GM18517 (cell line): ENCODE data around the gene HSPG2.
"Not testable (repeated sequence)": the region's sequence is repeated elsewhere in the genome, so short reads cannot be mapped to it uniquely, and the experiment has no call there.

Experiments used
- ATAC-seq: cut with Tn5 transposase; IDR thresholded peaks from one replicate; pipeline ENCODE4 v1.9.1; 2021; ENCODE audit warnings: mild to moderate bottlenecking, moderate library complexity; ENCODE audit not compliant: unreplicated experiment

The HSPG2 gene

DNA sequence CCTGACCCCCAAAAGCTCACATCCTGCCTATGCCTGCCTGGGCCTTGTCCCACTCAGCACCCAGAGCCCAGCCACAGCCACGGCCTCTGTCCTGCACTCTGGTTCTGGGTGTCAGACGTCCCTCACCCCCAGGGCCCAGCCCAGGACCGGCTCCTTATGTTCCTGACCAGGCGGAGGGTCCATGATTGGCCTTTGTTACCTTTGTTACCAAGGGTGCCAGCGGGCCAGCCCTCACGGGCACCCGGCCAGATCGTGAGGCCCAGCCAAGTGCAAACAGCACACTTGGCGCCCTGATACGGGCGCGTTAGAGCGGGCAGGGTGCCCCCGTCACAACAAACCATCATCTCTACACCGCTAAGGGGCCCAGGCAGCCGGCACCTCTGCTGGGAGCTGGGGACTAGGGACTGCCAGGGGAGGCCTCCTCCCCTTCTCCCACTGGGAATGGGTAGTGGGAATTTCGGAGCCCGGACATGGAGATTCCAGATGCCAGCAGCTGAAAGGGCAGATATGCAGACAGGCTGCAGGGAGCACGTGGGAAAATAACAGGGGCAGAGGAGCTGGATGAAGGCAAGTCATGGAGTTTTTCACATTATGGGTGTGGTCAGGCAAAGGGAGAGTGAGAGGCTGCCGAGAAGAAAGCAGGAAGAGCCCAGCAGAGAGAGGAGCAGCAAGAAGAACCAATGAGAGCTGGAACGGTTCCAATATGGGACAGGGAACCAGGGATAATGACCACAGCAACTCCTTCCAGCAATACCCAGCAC is 22.1 kb downstream of the HSPG2 start:
- no peak for ATAC-seq

DNA sequence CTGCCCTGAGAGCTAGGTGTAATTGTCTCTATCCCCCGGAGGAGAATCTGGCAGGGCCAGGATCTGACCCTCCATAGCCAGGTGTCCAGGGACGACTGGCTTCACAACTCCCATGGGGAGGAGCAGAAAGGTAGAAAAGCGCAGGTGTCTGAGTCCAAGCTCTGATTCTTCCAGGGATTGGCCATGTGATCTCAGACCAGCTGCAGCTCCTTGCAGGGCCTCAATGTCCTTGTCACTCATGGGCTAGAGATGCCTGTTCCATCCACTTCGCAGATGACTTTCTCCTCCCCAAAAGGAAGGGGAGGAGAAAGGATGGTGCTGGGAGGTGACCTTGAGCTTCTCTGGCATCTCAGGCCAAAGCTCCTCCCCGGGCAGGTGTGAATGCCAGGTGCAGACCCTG is 22.7 kb downstream of the HSPG2 start:
- no peak for ATAC-seq

DNA sequence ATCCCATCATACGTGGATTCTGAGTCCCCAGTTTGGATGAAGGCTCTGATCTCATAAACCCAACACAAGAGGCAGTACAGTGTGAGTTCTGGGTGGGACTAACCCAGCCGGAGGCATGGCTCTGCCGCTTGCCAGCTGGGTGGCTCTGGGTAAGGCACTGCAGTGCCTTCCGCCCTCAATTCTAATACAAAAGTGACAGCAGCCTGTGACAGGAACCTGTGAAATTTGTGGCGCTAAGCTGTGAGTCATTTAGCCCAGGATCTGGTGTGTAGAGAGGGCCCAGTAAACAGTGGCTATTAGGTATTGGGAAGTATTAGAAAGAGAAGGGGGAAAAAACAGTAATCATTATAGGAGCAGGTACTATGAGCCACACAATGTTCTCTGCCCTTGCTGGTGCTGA is 23.3 kb downstream of the HSPG2 start:
- ATAC-seq, result no peak

DNA sequence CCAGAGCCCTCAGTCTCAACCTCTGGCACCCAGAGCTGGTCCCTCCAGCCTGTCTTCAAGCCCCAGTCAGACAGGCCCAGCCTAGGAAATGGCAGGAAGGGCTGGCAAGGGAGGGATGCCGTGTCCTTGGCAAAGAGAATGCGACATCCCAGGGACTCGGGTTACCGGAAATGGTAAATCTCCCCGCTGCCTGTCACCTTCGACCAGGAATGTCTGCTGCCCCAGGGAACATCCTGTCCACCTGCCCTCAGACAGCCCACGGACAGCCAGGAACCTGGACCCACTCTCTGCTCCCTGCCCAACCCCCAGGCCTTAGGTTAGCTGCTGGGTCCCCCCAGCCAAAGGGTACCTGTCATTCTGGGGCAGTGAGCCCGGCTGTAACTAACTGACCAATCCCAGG is 23.9 kb downstream of the HSPG2 start:
- no peak for ATAC-seq

DNA sequence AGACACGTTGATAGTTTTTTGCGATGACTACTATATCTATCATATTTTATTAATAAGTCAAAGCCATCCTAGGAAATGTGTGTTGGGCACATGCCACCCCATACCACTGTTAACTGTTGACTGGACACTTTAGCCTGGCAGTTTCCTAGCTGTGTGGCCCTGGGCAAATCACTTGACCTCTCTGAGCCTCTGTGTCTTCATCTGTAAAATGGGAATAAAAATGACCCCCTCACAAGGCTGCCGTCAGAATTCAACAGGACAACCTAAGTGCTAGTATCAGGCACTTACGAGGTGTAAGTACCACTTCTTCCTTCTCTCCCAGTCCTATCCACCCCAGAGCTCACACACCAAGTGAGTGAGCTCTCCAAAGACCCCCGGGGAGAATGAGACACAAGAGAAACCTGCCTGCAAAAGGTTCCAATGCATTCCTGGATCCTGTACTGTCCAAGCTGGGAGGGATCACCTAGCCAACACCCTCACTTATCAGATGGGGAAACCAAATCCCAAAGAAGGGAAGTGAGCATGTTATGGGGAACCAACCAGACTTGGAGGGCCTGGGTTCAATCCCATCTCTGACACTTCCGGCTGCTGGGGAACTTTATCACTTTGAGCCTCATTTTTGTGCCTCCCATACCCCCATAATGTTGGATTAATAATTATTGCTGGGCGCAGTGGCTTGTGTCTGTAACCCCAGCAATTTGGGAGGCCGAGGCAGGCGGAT is 24.9 kb downstream of the HSPG2 start:
- no peak for ATAC-seq

DNA sequence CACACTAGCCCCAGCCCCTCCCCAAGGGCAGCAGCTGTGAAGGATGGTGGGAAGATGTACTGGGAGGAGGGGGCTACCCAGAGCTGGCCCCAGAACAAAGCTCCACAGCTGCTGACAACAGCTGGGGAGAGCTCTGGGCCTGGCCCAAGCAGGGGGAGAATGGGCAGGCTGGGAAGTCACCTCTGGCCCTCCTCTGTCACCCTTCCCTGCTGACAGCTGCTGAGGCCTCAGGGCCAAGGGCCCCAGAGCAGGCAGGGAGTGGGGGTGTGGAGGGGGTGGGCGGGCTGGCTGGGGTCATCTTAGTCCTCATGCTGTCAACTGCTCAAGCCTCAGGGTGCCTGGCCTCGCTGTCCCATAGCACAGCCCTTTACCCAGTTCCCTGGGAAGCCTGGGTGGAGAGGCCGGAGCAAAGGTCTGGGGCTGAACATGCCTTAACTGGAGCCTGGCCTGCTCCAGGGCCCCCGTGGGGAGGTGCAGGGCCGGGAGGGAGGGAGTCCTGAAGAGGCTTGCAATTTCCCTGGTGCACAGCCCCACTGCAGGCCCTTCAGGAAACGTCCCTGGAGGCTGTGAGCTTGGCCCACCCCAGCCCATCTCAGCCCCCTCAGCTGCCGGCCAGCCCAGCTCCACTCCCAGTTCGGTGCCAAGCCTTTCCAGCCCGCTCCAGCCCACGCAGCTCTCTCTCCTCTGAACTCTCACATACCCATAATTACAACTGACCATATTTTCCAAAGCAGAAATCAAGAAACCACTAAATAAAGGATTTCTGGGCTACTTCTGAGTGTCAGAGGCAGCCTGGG is 25.7 kb downstream of the HSPG2 start:
- ATAC-seq, result no peak

DNA sequence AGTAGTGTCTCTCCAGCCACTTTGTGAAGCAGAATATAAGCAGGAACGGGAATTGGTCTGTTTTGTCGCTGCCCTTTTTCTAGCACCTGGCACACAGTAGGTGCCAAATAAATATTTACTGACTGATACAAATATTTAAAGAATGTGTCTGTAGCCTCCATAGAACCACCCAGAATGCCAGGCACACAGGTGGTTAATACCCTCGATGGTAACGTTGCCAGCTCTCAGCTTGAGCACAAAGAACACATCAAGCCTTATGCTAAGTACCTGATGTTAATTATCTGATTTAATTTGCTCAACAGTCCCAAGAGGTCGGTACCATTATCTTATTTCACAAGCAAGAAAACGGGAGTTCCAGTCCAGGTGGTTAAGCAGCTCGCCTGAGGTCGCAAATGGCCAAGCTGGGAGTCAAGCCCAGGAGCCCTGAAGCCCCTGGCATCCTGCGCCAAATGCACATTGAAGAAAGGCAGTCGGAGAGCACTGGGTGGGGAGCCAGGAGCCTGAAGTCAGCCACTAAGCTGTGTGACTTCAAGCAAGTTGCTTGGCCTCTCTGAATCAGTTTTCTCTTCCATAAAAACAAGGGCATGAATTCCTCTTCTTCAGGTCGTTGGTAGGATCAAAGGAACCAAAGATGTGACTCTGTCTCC is 26.4 kb downstream of the HSPG2 start:
- no peak for ATAC-seq

DNA sequence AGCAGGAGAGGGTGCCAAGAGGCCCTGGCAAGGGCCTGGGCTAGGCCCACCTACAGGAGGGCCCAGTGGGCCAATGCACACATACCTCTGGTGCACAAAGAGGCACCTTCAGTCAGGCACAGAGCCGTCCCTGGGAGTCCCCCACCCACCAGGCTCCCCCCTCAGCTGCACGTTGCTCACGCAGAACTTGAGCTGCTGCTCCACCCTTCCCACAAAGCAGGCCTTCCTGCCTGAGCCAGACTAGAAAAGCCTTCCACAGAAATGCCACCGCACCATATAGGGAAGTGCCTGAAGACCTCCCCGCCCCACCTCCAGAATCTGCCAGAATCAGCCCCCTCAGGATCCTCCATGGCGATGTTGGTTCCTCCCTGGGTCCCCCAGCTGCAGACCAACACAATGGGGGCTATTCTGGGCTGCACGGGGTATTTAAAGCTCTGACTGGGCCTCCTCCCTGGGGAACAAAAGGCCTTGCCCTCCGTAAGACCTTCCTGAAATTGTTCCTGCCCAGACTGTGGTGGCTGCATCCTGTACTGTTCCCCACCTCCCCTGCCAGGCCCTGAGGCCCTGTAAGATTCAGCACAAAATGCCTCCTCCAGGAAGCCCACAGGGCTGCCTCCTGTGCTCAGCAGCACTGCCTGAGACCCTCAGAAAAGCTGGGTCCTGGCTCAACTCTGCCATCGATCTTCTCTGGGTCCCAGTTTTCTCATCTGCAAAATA is 27.2 kb downstream of the HSPG2 start:
- no peak for ATAC-seq

DNA sequence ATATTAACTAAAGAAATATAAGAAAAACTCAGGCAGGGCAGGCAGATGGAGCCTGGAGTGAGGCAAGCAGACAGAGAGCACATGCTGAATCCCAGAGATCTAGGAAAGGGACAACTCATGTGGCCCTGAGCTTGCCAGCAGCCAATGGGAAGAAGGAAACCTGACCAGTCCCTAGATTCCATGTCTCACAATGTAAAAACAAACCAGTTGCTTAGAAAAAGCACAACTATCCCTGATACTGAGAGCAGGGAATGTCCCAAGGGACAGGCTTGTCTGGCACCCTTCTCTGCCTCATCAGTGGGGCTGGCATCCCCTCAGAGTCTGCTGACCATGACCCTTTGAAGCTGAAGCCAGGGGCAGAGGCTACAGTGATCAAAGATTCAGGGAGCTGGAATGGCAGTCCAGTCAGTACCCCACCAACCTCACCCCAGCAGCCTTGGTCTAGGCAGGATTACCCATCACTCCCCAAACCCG is 27.8 kb downstream of the HSPG2 start:
- no peak for ATAC-seq

DNA sequence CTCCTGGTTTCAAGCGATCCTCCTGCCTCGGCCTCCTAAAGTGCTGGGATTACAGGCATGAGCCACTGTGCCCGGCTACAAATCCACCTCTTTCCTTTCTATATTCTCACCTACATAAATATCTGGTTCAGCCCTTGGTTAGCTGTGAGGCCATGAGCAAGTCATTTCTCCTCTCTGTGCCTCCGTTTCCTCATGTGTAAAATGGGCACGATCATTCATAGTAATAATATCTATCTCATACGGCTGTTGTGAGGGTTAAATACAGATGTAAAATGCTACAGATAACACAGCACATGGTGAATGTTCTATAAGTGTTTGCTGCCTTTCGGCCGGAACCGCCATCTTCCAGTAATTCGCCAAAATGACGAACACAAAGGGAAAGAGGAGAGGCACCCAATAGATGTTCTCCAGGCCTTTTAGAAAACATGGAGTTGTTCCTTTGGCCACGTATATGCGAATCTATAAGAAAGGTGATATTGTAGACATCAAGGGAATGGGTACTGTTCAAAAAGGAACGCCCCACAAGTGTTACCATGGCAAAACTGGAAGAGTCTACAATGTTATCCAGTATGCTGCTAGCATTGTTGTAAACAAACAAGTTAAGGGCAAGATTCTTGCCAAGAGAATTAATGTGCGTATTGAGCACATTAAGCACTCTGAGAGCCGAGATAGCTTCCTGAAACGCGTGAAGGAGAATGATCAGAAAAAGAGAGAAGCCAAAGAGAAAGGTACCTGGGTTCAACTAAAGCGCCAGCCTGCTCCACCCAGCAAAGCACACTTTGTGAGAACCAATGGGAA is 29.2 kb downstream of the HSPG2 start:
- ATAC-seq, result not testable (repeated sequence)

DNA sequence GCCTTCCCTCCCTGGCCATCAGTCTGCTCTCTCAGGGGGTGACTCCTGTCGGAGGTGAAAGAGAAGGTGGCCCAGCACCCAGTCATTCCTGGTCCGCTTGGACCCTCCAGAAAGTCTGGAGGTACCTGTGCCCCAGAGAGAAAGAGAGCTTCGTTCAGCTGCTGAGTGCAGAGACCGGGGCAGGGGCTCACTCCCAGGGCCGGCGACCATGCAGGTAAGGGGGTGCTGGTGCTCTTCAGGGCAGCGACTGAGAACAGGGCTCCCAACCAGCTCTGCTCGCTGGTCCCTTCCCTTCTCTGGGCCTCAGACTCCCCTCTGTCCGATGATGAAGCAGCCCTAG is 30.1 kb downstream of the HSPG2 start:
- no peak for ATAC-seq

DNA sequence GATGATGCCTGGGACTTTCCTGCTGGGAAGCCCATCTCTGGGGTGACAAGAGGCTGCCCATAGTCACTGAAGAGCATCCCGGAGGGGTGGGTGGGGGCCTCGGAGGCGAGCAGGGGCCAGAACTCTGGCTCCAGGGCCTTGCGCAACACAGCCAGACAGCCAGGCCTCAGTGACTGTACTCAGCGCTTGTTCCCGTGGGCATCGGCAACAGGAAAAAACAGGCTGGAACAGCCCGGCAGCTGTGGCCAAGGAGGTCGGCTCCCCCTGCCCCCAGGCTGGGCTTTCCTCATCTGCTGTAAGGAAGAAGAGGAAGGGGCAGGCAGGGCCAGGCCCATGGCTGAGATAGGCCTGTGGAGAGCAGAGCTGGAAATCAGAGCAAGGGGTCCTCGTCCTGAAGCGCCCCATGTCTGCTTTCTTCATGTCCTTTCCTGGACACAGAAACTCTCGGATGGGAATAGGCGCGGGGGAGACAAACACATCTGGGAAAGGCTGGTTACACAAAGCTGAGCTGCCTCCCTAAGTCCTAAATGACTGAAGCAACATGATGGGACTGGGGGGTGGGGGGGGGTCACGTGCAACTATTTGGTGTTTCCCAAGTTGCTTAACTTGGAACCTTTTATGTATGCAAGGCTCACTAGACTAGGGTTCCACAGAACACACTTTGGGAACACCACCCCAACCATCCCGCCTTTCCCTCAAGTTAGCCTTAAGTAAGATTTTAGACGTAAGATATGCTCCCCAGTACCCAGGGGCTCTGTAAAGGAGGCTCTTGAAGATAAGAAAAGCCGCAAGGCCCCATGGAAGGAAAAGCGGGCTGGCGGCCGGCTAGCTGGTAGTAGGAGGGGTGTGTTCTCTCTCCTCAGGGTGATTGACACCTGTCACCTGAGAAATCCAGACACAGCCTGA is 30.7 kb downstream of the HSPG2 start:
- no peak for ATAC-seq

DNA sequence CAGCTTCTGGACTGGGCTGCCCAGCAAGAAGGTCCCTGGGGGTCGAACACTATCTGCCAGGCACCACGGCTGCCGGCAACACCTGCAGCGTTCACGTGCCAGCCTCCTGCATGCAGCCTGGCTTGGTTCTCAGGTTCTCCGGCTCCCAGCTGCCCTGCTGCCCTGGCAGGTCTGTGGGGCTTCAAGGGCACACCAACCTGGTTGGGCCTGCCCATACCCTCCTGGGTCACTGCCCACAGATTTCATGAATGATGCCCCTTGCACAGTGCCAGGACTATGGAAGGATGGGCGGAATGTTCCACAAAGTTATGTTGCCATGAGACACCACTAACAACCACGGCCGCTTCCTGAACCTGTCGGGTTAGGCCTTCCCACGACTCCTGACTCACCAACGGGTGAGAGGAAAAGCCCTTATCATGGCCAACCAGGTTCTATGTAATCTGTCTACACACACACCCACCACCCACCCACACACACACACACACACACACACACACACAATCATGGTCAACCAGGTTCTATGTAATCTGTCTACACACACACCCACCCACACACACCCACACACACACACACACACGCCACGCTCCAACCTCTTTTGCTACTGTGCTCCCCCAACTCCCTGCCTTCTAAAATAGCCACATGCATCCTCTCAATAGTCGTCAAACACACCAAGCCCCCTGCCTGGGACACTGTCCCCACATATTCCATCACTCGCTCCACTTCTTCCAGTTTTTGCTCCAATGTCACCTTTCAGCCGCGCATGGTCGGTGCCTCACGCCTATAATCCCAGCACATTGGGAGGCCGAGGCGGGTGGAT is 32.2 kb downstream of the HSPG2 start:
- ATAC-seq, result no peak

DNA sequence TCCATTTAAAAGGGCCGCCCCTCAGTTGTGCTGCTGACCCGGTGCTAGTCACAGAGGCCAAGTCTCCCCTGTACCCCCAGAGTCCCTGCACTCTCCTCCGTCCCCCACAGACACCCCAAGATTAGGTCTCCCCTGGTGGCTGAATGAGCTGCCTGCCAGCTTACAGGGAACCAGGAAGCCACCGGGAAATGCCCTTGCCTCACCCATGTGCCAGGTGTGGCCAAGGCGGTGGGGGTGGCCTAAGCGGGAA is 32.7 kb downstream of the HSPG2 start:
- no peak for ATAC-seq

DNA sequence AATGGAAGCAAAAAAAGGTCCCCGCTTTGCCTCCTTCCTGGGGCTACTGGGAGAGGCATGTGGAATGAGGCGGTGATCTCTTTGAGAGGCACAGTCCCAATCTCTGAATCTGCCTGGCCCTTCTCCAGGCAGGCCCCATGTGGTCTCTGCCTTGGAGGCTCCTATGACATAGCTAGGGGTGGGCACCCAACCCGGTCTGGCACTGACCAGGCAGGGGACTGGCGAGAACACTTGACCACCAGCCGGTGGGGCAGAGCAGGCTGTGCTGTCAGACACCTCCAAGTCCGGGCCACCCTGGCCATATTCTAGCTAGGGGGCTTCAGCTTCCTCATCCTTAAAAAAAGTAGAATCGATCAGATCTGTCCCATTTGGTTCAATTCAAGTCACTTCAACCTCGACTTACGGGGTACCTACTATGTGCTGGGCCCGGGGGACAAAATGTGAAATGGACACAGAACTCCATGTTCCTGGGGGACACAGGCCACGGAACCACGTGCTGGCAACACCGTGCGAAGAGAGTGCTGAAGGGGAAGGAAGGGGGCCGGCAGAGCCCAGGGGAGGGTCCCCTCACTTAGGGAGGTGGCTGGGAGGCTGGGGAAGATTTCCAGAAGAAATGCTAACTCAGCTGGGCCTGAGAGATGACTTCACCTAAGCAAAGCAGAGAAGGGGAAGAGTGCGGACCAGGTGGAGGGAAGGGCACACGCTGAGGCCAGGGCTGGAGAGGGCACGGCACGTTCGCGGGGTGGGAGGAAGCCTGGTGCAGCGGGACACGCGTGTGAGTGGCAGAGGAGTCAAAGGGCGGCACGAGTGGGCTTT is 33.3 kb downstream of the HSPG2 start:
- ATAC-seq, result no peak

DNA sequence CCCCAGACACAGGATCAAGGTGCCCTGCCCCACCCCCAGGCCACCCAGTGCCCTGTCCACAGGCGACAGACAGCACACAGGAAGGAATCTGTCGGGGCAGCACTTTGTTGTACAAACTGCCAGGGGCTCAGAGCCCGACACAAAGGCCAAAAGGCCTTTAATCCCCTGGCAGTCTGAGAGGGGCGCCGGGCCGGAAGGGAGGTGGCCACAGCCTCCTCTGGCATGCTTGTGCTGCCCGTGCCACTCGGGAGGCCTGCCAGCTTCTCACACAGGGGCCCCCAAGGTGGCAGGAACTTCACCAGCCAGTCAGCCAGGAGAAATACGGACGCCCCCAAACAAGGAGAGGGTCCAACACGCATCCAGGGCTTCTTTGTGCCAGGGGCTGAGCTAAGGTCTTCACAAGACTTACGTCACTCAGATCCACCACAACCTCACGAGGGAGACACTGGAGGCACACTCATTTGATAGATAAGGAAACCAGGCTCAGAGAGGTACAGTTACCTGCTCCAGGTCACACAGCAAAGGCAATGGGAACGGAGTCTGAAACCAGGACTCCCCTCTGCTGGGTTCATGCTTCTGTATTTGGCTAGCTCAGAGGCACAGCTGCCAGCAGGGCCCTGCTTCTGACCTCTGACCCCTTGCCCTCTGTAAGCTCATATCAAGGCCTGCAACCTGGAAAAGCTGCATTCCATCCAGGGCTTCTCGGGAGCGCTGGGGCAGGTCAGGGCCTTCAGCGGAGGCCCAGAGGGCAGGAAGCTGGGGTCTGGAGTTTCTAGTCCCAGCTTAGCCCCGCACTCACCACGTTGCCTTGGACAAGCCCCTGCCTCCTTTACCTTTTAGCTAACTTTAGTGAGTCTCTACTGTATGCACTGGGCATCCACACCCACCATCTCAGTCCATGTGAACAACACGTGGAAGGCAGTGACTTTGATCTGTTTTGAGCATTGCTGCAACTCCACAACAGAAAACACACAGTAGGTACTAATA is 34.8 kb downstream of the HSPG2 start:
- ATAC-seq, result no peak
